Neuronal stem cell (in vitro differentiated cells): Measurements from ENCODE around the gene SLC16A7.

Experiments
- DNase-seq: peaks from one replicate; pipeline ENCODE4 v3.0.0-alpha.2; 2013; ENCODE audit warnings: low spot score
- H2AFZ ChIP-seq: one replicate; pipeline ENCODE4 v1.6.1; 2013; ENCODE audit warnings: mild to moderate bottlenecking, low read length, inconsistent platforms
- H2AK5ac ChIP-seq: 2 replicates; pipeline ENCODE4 v1.6.1; 2013; ENCODE audit warnings: low read depth, mild to moderate bottlenecking, inconsistent platforms, low read length, moderate library complexity, mixed read lengths
- H2BK120ac ChIP-seq: 2 replicates; pipeline ENCODE4 v1.6.1; 2013; ENCODE audit warnings: low read depth, mild to moderate bottlenecking, inconsistent platforms, low read length, moderate library complexity, mixed read lengths
- H2BK12ac ChIP-seq: one replicate; pipeline ENCODE4 v1.6.1; 2013; ENCODE audit warnings: low read length, inconsistent platforms
- H2BK15ac ChIP-seq: 2 replicates; pipeline ENCODE4 v1.6.1; 2013; ENCODE audit warnings: mild to moderate bottlenecking, low read length, inconsistent platforms, mixed read lengths
- H2BK5ac ChIP-seq: one replicate; pipeline ENCODE4 v1.6.1; 2013; ENCODE audit warnings: inconsistent platforms, mild to moderate bottlenecking, low read length, moderate library complexity
- H3K14ac ChIP-seq: one replicate; pipeline ENCODE4 v1.6.1; 2013; ENCODE audit warnings: low read length, inconsistent platforms
- H3K18ac ChIP-seq: 2 replicates; pipeline ENCODE4 v1.6.1; 2013; ENCODE audit warnings: low read length, inconsistent platforms
- H3K23ac ChIP-seq: 2 replicates; pipeline ENCODE4 v1.6.1; 2013; ENCODE audit warnings: low read depth, mild to moderate bottlenecking, mixed read lengths, low read length, inconsistent platforms; ENCODE audit not compliant: poor library complexity
- H3K27ac ChIP-seq: replicated peaks from 3 replicates; pipeline ENCODE4 v1.5.1; 2013; ENCODE audit warnings: low read length, inconsistent platforms
- H3K27me3 ChIP-seq, 3 experiments: 2 replicates each; pipeline ENCODE4 v1.6.1; 2013; ENCODE audit warnings: low read length in 3 of 3, mild to moderate bottlenecking in 2 of 3, inconsistent platforms in 1 of 3, low read depth in 1 of 3, mixed read lengths in 1 of 3, moderate library complexity in 1 of 3; ENCODE audit not compliant: control insufficient read depth in 3 of 3, insufficient read depth in 3 of 3
- H3K36me3 ChIP-seq, 2 donors: replicated peaks in 1 of 2; 2 replicates each; pipeline ENCODE4 v1.6.1; 2013; ENCODE audit warnings: low read length in 2 of 2; ENCODE audit not compliant: control insufficient read depth in 2 of 2, insufficient read depth in 2 of 2
- H3K4ac ChIP-seq: 2 replicates; pipeline ENCODE4 v1.6.1; 2013; ENCODE audit warnings: inconsistent platforms, mild to moderate bottlenecking, low read length, moderate library complexity
- H3K4me1 ChIP-seq, 2 donors: 1 replicate in 1 of 2; 2 replicates in 1 of 2; pipeline ENCODE4 v1.6.1; 2013; ENCODE audit warnings: low read length in 2 of 2, low read depth in 1 of 2; ENCODE audit not compliant: control insufficient read depth in 2 of 2, insufficient read depth in 1 of 2
- H3K4me2 ChIP-seq: one replicate; pipeline ENCODE4 v1.6.1; 2013; ENCODE audit warnings: mild to moderate bottlenecking, low read length, inconsistent platforms; ENCODE audit not compliant: insufficient read depth, poor library complexity, severe bottlenecking
- H3K4me3 ChIP-seq, 2 donors: 2 replicates each; pipeline ENCODE4 v1.5.1; 2013; ENCODE audit warnings: low read length in 2 of 2, mild to moderate bottlenecking in 2 of 2, inconsistent platforms in 1 of 2, moderate library complexity in 1 of 2
- H3K79me1 ChIP-seq: one replicate; pipeline ENCODE4 v1.6.1; 2013; ENCODE audit warnings: low read depth, mild to moderate bottlenecking, inconsistent platforms, low read length, moderate library complexity
- H3K9ac ChIP-seq: one replicate; pipeline ENCODE4 v1.6.1; 2013; ENCODE audit warnings: mild to moderate bottlenecking, low read depth, low read length, inconsistent platforms; ENCODE audit not compliant: poor library complexity
- H3K9me3 ChIP-seq, 2 donors: replicated peaks in 1 of 2; 2 replicates each; pipeline versions ENCODE3 to v1.6.1; 2013; ENCODE audit warnings: low read length in 2 of 2, mild to moderate bottlenecking in 2 of 2, inconsistent platforms in 1 of 2, low read depth in 1 of 2, mixed read lengths in 1 of 2, moderate library complexity in 1 of 2; ENCODE audit not compliant: control insufficient read depth in 2 of 2, insufficient read depth in 1 of 2
- H4K8ac ChIP-seq: one replicate; pipeline ENCODE4 v1.6.1; 2013; ENCODE audit warnings: low read depth, mild to moderate bottlenecking, inconsistent platforms, low read length, moderate library complexity
- H4K91ac ChIP-seq: one replicate; pipeline ENCODE4 v1.6.1; 2013; ENCODE audit warnings: low read length, low read depth, mild to moderate bottlenecking, inconsistent platforms; ENCODE audit not compliant: poor library complexity
- WGBS, 2 donors: extraction: QIAGEN DNeasy Blood & Tissue Kit; methylation state at CpG; one replicate each; pipeline ENCODE4 v1.1.7; 2013; ENCODE audit warnings: missing lambda C conversion rate in 2 of 2, mixed read lengths in 1 of 2; ENCODE audit not compliant: insufficient read length in 2 of 2, insufficient replicate concordance in 1 of 2; ENCODE audit errors: extremely low coverage in 2 of 2; 5-methylcytosine and 5-hydroxymethylcytosine counted together

SLC16A7 gene

DNA sequence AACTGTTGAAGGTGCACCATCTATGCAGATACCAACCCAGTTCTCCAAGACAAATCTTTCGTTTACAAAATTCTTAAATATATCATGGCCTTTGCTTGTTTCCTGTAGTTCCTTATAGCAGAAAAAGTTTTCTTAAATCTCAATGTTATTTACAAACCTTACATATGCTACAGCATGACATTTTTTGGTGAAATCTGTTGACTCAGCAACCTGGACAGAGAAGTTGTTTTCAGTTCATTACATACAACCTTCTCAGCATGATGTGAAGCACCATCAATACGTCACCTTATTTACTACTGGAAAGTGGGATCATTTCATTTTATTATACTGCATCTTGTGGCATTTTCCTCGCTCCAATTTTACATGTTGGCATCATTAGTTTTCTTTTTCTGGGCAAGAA lies 231.9 kb downstream of the SLC16A7 start:
- Histone ChIP-seq H3K9me3 (no peaks in the 10 kb centered on the region), H3K4ac (no peak overlapping the region), H3K4me3 (no peak overlapping the region), H2BK120ac (no peak overlapping the region), H3K9ac (no peak overlapping the region), H3K4me1 (no peaks in the 10 kb centered on the region), H3K79me1 (no peaks in the 10 kb centered on the region), H2AFZ (no peak overlapping the region), H3K27ac (no peak overlapping the region), H3K36me3 (no peaks in the 10 kb centered on the region), H3K14ac (no peak overlapping the region), H3K23ac (no peak overlapping the region), H3K4me2 (no peak overlapping the region), H2BK12ac (no peak overlapping the region), H3K18ac (no peak overlapping the region), H2BK5ac (no peak overlapping the region), H4K8ac (no peak overlapping the region), H3K27me3 (no peaks in the 10 kb centered on the region), H4K91ac (no peak overlapping the region), H2AK5ac (no peak overlapping the region), H2BK15ac (no peak overlapping the region)
- no peak for DNase-seq
- WGBS, 2 donors, result no CpG with 5 or more reads among the region's 3 CpGs

DNA sequence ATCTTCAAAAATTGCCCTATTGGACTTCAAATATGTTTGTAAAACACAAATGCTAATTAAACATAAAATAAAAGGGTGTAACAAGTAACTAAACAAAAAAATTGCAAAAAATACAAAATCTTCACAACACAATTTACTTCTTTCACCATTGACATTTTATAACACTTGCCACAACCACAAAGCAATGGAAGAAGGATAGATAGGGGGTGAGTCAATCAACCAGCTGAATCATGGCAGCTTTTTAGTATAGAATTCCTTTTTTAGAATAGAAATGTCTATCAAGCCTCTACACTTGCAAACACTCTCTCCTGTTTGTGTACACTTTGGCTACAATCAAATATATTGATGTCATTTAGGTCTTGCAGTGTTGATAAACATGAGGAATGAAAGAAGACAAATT lies 232.7 kb downstream of the SLC16A7 start:
- H3K79me1 ChIP-seq, result no peaks in the 10 kb centered on the region
- no peak overlapping the region for H2BK120ac ChIP-seq
- H2AFZ ChIP-seq, result no peak overlapping the region
- no peak overlapping the region for H3K27ac ChIP-seq
- no peak overlapping the region for H2BK5ac ChIP-seq
- no peak overlapping the region for H3K9ac ChIP-seq
- no peak overlapping the region for H2BK12ac ChIP-seq
- H3K4me1 ChIP-seq, result no peaks in the 10 kb centered on the region
- H3K14ac ChIP-seq, result no peak overlapping the region
- no peak overlapping the region for H2AK5ac ChIP-seq
- no peak overlapping the region for H3K4me3 ChIP-seq
- no peak overlapping the region for H3K4ac ChIP-seq
- no peak overlapping the region for H3K18ac ChIP-seq
- no peaks in the 10 kb centered on the region for H3K36me3 ChIP-seq
- H3K27me3 ChIP-seq, result no peaks in the 10 kb centered on the region
- no peak for DNase-seq
- H4K91ac ChIP-seq, result no peak overlapping the region
- H2BK15ac ChIP-seq, result no peak overlapping the region
- no peak overlapping the region for H3K23ac ChIP-seq
- no peaks in the 10 kb centered on the region for H3K9me3 ChIP-seq
- no peak overlapping the region for H4K8ac ChIP-seq
- H3K4me2 ChIP-seq, result no peak overlapping the region

DNA sequence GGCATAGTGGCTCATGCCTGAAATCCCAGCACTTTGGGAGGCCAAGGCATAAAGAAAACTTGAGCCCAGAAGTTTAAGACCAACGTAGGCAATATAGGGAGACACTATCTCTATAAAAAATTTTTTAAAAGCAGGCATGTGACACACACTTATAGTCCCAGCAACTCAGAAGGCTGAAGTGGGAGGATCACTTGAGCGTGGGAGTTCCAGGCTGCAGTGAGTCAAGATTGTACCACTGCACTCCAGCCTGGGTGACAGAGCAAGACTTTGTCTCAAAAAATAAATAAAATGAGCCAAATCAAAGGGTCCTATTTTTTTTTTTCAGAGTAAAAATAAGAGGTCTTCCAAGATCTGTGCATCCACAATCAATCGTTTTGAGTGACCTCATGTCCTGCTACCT lies 237.6 kb downstream of the SLC16A7 start:
- H2BK12ac ChIP-seq, result no peak overlapping the region
- no peak overlapping the region for H3K14ac ChIP-seq
- DNase-seq, result no peak
- H3K18ac ChIP-seq, result no peak overlapping the region
- no peak overlapping the region for H2BK15ac ChIP-seq
- no CpG with 5 or more reads among the region's 3 CpGs for WGBS, 2 donors
- no peaks in the 10 kb centered on the region for H3K27me3 ChIP-seq
- H4K91ac ChIP-seq, result no peak overlapping the region
- H2AK5ac ChIP-seq, result no peak overlapping the region
- H3K27ac ChIP-seq, result no peak overlapping the region
- no peaks in the 10 kb centered on the region for H3K9me3 ChIP-seq
- no peak overlapping the region for H2AFZ ChIP-seq
- H3K4me3 ChIP-seq, result no peak overlapping the region
- H4K8ac ChIP-seq, result no peak overlapping the region
- H3K23ac ChIP-seq, result no peak overlapping the region
- H3K4ac ChIP-seq, result no peak overlapping the region
- no peak overlapping the region for H2BK120ac ChIP-seq
- no peak overlapping the region for H2BK5ac ChIP-seq
- H3K4me2 ChIP-seq, result no peak overlapping the region
- no peak overlapping the region for H3K9ac ChIP-seq
- H3K36me3 ChIP-seq, result no peaks in the 10 kb centered on the region
- no peaks in the 10 kb centered on the region for H3K4me1 ChIP-seq
- no peaks in the 10 kb centered on the region for H3K79me1 ChIP-seq

DNA sequence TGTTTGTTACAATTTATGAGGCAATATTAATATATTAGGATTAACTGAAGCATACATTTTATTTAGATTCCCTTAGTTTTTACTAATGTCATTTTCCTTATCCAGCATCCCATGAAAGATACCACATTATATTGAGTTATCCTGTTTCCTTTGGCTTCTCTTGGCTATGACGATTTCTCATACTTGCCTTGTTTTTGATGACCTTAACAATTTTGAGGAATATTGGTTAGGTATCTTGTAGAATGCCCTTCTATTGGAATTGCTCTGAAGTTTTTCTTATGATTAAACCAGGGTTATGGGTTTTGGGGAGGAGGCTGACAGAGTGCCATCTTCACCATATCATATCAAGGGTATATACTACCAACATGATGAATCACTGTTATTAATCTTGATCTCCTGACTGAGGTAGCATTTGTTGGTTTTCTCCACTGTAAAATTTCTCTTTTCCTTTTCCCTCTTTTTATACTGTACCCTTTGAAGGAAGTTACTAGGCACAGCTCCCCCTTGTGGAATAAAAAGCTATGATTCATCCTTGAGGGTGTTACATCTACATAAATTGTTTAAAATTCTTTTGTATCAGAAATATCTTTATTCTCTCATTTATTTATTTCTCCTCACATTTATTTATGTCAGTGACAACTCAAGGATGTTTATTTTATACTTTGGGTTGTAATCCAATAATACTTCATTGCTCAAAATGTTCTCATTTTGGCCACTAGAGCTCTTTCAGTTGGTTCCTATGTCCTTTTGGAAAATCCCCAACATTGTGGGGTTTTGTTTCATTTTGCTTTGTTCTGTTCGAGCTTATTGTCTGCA lies 239.0 kb downstream of the SLC16A7 start:
- Histone ChIP-seq H3K4me1 (no peaks in the 10 kb centered on the region), H4K91ac (no peak overlapping the region), H2BK12ac (no peak overlapping the region), H2BK120ac (no peak overlapping the region), H3K23ac (no peak overlapping the region), H3K36me3 (no peaks in the 10 kb centered on the region), H3K79me1 (no peaks in the 10 kb centered on the region), H3K14ac (no peak overlapping the region), H3K4me3 (no peak overlapping the region), H2BK5ac (no peak overlapping the region), H3K27ac (no peak overlapping the region), H3K4ac (no peak overlapping the region), H2BK15ac (no peak overlapping the region), H3K4me2 (no peak overlapping the region), H2AK5ac (no peak overlapping the region), H3K27me3 (no peaks in the 10 kb centered on the region), H4K8ac (no peak overlapping the region), H3K18ac (no peak overlapping the region), H3K9ac (no peak overlapping the region), H3K9me3 (no peaks in the 10 kb centered on the region), H2AFZ (no peak overlapping the region)
- DNase-seq, result no peak
- WGBS, 2 donors, result no CpG with 5 or more reads among the region's 2 CpGs
